ENCODE measurements around the gene GSN. TPM values are rescaled to one million over a fixed set of nuclear protein-coding genes. Genes with fewer than 3 reads are reported as not detected.

Gene GSN
- total RNA-seq, 1 experiment from 2014 or later, result 43.4 TPM

- Histone ChIP-seq H3K36me3 (0 out of 2 replicates have a peak, but pooled peaks cover under 1% of the 10 kb centered on the region), H3K27ac (no peak overlapping the region), H3K4me3 (peak overlapping the region; percentile 2; the same call in 1 of the 2 replicates), H3K4me1 (peaks cover 26% of the 10 kb centered on the region), H3K9me3 (replicated peaks) (no peaks in the 10 kb centered on the region; the same call in 1 of the 2 replicates), H3K27me3 (no peaks in the 10 kb centered on the region)
- DNase-seq, result peak; percentile 63 to 81
Measured at GRCh38 chr9:121373011-121373729, 105.2 kb downstream of the GSN start.

GRCh38 chr9:121376214-121376830 lies 108.4 kb downstream of the GSN start:
- DNase-seq, result no peak
- Histone ChIP-seq H3K4me3 (no peak overlapping the region), H3K9me3 (replicated peaks) (no peaks in the 10 kb centered on the region; the same call in 1 of the 2 replicates), H3K27ac (no peak overlapping the region), H3K27me3 (no peaks in the 10 kb centered on the region), H3K36me3 (0 out of 2 replicates have a peak, but pooled peaks cover 2% of the 10 kb centered on the region), H3K4me1 (peaks cover 22% of the 10 kb centered on the region)

DNA sequence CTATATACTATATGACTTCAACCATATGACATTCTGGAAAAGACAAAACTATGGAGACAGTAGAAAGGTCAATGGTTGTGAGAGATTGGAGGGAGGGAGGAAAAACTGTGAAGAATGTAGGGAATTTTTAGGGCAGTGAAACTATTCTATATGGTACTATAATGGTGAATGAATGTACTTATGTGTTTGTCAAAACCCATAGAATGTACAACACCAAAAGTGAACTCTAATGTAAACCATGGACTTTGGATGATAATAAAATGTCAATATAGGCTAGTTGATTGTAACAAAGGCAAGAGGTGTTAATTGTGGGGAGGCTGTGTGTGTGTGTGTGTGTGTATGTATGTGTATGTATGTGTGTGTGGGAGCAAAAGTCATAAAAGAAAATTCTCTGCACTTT lies 112.9 kb downstream of the GSN start:
- Histone ChIP-seq H3K4me3 (no peak overlapping the region), H3K36me3 (0 out of 2 replicates have a peak, but pooled peaks cover 2% of the 10 kb centered on the region), H3K9me3 (replicated peaks) (no peaks in the 10 kb centered on the region; the same call in 1 of the 2 replicates), H3K27me3 (no peaks in the 10 kb centered on the region), H3K27ac (no peak overlapping the region), H3K4me1 (no peaks in the 10 kb centered on the region)
- DNase-seq, result no peak

Other genes with a start within 250 kb of the GSN start
- 2.6 and 3.0 TPM in 2 replicates for gene C5, start 217.9 kb upstream of the GSN start, total RNA-seq (2014; rRNA removed; shearing (Covaris generic))
- gene CNTRL, start 193.2 kb upstream of the GSN start, total RNA-seq (2014; rRNA removed; shearing (Covaris generic)), result 32.8 and 40.6 TPM in 2 replicates
- 42.9 and 48.6 TPM in 2 replicates for gene RAB14, start 66.3 kb upstream of the GSN start, total RNA-seq (2014; rRNA removed; shearing (Covaris generic))
- gene STOM, start 102.1 kb downstream of the GSN start, total RNA-seq (2014; rRNA removed; shearing (Covaris generic)), result 31.6 and 32.8 TPM in 2 replicates
- gene GGTA1, start 231.7 kb downstream of the GSN start, total RNA-seq (2014; rRNA removed; shearing (Covaris generic)), result not detected in 2 replicates

Measured in SJCRH30 (cell line).